GM15510 (cell line): ENCODE results near the gene TIAL1.

Experiments
- POLR2A ChIP-seq: IDR thresholded peaks from 3 replicates; pipeline ENCODE4 v1.6.1; 2011; ENCODE audit warnings: borderline replicate concordance; ENCODE audit not compliant: insufficient read length; ENCODE audit errors: extremely low read depth

The TIAL1 gene

DNA sequence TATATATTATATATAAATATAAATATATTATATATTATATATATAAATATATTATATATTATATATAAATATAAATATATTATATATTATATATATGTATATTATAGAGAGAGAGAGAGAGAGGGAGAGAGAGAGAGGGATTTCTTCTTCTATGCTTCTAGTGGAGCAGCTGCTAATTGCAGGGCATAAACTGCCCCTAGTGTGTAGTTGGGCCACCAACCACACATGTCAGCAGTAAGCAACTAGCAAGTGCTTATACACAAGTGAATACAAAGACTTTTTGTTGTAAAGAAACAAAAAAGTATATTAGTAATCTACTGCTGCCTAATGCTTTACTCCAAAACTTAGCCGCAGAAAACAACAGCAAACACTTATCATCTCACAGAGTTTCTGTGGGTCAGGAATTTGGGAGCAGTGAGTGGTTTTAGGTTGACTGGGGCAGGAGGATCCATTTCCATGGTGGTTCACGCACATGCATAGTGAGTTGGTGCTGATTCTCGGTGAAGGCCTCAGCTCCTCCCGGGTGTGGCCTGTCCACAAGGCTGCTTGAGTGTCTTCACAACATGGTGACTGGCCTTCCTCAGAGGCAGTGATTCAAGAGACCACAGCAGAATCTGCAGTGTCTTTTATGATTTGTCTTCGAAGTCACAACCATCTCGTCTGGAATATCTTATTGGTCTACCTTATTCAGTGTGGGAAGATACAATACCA, 29.0 kb upstream of the TIAL1 start:
- no peak for TF ChIP-seq POLR2A

DNA sequence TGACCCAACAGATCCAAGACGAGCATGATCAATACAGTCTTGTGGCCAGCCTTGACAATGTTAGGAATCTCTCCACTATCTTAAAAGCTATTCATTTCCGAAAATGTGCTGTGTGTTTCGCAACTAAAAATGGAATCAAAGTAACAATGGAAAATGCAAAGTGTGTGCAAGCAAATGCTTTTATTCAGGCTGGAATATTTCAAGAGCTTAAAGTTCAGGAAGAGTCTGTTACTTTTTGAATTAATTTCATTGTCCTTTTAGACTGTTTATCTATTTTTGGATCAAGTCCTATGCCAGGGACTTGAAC, 24.3 kb upstream of the TIAL1 start:
- TF ChIP-seq POLR2A: no peak

DNA sequence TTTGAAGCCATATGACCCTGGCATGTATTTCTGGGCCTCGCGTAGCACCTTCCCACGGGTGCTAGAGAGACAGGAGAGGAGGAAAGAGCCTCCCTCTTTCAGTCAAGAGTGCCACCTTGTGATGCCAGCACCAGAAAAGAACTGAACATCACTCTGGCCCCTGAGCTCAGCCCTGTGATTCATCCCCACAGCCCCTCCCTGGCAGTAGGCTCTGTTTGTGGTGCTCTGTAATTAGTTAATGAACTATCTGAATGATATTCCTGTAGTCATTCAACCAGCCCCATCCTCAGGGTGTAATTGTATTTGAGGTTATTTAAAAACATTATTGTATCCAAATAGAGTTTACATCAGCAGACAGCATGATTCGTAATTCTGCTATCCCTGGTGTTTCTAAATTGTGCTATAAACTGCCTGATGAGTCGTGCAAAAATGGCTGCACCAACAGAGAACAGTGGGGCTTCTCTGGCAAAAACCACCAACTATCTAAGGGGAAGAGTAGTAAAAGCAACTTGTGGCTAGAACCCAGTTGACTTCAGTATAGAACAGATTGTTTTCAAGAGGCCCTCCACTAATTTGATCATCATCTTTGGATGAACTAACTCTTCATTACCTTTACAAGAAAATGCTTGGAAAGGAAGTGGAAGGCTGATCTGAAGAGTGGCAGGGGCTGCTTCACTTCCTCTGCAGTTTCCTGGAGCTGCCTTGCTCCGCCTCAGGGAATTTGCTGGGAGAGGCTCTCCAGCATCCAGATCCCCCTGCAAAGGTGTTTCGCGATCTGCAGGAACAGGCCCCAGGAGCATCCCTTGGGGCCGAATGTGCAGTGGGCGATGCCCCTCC, 23.7 kb upstream of the TIAL1 start:
- TF ChIP-seq POLR2A: no peak

DNA sequence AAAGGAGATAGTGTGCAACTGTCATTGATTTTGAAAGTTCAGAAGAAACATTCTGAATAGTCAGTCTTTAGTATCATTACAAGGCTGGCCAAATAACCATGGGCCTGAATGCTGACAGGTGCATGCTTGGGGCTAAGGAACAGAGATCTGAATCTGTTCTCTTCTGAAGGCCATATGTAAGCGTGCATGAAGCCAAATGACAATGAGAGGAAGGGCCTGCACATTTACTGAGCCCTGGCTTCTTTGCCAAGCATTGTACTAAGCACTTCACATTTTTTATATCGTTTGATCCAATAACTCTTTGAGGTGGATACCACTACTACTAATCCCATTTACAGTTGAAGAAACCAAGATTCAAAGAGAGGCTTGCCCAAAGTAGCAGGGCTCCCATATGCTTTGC, 22.5 kb upstream of the TIAL1 start:
- no peak for TF ChIP-seq POLR2A

DNA sequence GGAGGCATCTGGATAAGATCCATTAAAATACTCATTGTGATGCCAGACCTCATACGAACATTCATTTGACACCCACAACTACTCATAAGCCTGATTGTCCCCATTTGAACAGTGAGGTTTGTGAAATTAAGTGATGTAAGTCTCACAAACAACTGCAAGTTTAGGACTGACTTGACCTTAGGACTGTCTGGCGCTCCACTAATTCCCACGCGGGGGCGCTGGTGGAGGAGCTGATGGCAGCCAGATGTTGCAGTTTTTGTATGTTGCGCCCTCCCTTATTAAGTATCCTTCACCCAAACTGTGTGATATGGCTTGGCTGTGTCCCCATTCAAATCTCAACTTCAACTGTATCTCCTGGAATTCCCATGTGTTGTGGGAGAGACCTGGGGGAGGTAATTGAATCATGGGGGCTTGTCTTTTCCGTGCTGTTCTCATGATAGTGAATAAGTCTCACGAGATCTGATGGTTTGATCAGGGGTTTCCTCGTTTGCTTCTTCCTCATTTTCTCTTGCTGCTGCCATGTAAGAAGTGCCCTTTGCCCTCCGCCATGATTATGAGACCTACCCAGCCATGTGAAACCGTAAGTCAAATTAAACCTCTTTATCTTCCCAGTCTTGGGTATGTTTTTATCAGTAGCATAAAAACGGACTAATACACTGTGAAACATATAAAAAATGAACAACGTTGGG, 20.3 kb upstream of the TIAL1 start:
- no peak for TF ChIP-seq POLR2A

DNA sequence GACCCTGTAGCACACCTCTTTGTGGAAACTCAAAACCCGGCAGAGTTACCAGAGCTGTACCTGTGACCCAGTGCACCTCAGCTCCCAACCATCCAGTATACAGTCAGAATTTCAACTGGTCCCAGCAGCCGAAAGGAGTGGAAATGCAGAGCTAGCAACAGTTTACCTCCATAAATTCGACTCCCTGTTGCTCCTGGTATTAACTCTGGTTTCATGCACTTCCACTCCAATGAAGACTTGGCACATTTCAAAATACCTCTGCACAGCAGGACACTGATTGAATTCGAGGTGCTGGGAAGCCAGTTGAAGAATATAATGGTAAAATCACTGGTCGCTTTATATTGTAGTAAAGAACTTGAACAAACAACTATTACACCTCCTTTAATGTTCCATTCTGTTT, 17.9 kb upstream of the TIAL1 start:
- no peak for TF ChIP-seq POLR2A

DNA sequence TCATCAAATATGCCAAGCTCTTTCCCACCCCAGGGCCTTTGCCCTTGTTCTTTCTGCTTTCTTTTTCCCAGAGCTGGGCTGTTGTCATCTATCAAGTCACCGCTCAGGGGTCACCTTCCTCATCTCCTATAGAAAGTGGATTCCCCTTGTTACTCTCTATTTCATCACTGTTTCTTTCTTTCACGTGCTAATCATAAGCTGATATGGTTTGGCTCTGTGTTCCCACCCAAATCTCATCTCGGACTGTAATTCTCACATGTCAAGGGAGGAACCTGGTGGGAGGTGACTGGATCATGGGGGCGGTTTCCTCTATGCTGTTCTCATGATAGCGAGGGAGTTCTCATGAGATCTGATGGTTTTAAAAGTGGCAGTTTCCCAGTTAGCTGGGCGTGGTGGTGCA, 17.0 kb upstream of the TIAL1 start:
- TF ChIP-seq POLR2A: no peak

DNA sequence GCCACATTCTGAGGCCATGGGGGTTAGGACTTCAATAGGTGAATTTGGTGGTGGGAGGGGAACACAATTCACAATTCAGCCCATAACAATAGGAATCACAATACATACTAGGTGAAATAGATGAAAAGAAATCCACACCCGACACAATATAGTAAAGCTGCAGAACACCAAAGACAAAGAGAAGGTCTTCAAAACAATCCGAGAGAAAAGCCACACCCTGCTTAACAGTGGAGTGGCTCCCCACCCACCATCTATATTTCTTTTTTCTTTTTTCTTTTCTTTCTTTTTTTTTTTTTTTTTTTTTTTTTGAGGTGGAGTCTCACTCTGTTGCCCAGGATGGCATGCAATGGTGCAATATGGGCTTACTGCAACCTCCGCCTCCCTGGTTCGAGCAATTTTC, 14.7 kb upstream of the TIAL1 start:
- TF ChIP-seq POLR2A: no peak

DNA sequence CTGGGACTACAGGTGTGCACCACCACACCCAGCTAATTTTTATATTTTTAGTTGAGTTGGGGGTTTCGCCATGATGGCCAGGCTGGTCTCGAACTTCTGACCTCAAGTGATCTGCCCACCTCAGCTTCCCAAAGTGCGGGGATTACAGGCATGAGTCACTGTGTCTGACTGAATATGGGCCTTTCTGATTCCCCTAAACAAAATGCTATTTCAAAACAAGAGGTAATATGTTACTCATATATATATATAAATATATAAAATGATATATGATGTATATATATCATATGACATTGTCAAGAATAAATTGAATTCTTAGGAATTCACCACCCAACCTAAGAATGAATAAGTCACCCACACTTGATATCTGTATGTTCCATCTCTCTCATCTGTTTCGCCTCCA, 12.8 kb upstream of the TIAL1 start:
- no peak for TF ChIP-seq POLR2A

DNA sequence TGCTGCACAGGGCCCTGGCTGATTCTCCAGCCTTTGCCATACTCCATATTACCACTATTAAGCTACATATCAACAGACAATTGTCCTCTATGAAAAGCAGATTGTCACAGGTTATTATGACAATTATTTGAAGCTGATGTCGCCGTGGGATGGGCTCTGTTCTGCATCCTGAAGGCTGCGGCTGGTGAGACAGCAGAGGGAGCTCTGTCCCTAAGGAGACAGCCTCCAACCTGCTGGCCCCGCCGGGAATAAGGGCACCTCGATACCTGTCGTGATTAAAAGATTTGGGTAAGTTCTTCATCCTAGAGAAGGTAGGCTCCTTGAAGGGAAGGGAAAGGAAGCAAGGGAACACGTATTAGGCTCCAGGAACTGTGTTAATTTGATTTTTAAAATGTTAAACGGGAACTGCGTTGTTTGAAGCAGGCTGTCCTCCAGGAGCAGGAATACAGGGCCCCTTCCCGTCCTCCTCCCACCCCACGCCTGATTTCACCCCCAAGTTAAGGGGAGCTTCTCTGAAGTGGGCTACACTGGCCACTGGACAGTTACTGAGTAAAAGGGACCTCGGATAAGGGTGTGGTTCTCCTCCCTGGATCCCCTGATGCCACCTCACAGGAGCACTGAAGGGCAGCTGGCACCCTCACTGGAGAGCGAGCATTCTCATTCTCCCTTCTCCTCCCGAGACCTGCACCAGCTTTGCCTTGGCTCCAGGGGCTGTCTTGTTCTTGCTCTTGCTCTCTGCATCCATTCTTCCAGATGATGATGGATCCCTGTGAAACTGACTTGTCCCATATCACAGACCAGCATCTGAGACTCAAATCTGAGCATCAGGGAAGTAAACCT, 11.8 kb upstream of the TIAL1 start:
- TF ChIP-seq POLR2A: no peak

DNA sequence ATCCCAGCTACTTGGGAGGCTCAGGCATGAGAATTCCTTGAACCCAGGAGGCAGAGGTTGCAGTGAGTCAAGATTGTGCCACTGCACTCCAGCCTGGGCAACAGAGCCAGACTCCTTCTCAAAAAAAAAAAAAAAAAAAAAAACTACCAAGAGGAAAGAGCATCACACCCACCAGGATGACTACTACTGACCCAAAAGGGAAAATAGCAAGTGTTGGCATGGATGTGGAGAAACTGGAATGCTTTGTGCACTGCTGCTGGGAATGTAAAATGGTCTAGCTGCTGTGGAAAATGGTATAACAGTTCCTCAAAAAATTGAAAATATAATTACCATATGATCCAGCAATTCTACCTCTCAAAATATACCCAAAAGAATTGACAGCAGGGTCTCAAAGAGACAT, 7.7 kb upstream of the TIAL1 start:
- no peak for TF ChIP-seq POLR2A

DNA sequence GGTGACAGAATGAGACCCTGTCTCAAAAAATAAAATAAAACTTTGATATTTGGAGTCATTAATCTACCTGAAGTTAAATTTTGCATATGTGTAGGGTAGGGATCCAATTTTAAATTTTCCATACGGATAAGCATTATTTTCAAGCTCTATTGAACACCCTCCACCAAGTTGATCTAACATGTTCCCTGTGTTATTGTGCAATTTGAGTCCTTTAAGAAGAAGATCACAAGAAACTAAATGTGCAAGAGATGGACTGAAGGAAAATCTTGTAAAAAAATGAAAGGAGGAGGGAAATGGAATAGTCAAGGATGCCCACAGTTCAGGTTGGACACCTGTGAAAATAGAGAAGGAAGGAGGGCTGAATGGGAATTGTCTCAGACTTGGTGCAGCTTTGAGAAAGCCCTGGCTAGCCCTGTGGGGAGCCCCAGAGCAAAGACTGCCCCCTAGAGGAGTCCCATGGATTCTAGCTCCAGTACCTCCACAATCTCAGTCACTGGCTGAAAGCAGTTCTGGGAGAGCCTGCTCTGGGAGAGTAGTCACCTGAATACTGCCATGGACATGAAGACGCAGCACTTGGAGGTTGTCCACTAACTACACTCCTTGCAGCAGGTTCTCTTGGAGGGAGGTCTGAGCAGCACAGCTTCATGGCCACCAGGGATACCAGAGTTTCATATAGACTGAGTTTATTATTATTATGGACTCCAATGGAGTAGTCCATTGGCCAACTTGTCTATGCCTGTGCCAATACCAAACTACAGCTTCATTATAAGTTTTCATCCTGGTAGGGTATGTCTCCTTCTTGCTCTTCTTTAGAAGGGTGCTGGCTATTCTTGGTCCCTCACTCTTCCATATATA, 5.7 kb upstream of the TIAL1 start:
- TF ChIP-seq POLR2A: no peak

DNA sequence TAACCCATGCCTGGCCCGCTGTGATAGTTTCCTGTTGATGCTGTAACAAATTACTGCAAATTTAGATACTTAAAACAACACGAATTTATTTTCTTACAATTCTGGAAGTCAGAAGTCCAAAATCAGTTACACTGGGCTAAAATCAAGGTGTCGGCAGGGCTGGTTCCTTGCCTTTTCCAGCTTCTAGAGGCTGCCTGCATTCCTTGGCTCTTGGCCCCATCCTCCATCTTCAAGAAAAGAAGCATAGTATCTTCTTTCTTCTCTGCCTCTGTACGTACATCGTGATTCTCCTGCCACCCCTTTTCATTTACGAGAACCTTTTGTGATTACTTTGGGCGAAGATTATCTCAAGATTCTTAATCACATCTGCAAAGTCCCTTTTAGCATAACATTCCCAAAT, 1.6 kb upstream of the TIAL1 start:
- no peak for TF ChIP-seq POLR2A
